GM19372 (cell line): Measurements from ENCODE around the gene FARSA.
"Not testable (repeated sequence)": the region's sequence is repeated elsewhere in the genome, so short reads cannot be mapped to it uniquely, and the experiment has no call there.

Source experiments
- ATAC-seq: cut with Tn5 transposase; IDR thresholded peaks from one replicate; pipeline ENCODE4 v1.9.1; 2021; ENCODE audit warnings: mild to moderate bottlenecking, low read depth, moderate library complexity; ENCODE audit not compliant: unreplicated experiment

FARSA gene

DNA sequence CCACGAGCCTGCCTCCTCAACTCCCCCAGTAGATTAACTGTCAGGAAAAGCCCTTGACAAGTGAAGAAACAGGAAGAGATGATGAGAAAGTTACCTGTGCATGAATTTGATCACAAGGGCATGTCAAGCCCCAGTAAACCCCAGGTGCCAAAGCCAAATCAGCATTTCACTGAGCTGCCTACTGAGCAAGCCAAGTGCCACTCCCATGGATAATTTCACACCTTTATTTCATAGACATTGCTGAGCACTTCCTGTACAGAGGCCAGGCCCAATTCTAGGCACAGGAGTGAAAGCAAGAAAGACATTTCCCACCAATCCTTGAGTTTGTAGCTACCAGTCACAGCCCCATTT, 21.1 kb upstream of the FARSA start:
- no peak for ATAC-seq

GRCh38 chr19:12953799-12954611, 20.5 kb upstream of the FARSA start:
- ATAC-seq, result no peak

GRCh38 chr19:12953138-12953798, 19.8 kb upstream of the FARSA start:
- ATAC-seq, result no peak

- ATAC-seq, result no peak
Observed at GRCh38 chr19:12952488-12953137, 19.1 kb upstream of the FARSA start.

DNA sequence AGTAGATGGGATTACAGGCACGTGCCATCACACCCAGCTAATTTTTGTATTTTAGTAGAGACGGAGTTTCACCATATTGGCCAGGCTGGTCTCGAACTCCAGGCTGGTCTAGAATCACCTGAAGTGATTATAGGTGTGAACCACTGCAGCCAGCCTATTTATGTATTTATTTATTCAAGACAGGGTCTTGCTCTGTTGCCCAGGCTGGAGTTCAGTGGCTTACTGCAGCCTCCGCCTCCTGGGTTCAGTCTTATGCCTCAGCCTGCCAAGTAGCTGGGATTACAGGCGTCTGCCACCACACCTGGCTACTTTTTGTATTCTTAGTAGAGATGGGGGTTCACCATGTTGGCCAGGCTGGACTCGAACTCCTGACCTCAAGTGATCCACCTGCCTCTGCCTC, 18.5 kb upstream of the FARSA start:
- not testable (repeated sequence) for ATAC-seq

- no peak for ATAC-seq
Observed at GRCh38 chr19:12949363-12950283, 16.1 kb upstream of the FARSA start.

DNA sequence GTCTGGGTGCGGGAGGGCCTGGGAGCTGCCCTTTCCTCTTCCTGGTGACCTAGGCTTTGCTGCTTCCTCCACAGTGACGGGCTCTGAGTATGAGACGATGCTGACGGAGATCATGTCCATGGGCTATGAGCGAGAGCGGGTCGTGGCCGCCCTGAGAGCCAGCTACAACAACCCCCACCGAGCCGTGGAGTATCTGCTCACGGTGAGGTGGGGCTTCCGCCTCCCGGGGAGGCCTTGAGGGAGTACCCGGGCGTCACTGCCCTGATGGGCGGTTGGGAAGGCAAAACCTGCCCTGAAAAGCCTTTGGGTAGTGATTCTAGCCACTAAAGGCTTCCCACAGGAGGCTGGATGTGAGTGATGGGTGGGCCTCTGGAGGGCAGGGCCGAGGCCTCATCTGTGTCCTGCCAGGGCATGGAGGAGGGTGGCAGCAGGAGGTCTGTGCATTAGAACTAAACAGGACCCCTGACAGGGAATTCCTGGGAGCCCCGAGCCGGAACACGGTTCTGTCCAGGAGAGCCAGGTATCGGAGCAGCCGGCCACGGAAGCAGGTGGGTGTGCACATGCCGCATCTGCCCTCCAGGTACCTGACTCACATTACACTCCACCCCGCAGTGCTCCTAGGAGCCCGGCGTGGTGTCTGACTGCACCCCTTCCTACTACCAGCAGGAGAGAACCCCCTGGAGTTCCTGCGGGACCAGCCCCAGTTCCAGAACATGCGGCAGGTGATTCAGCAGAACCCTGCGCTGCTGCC, 15.3 kb upstream of the FARSA start:
- ATAC-seq, result no peak

DNA sequence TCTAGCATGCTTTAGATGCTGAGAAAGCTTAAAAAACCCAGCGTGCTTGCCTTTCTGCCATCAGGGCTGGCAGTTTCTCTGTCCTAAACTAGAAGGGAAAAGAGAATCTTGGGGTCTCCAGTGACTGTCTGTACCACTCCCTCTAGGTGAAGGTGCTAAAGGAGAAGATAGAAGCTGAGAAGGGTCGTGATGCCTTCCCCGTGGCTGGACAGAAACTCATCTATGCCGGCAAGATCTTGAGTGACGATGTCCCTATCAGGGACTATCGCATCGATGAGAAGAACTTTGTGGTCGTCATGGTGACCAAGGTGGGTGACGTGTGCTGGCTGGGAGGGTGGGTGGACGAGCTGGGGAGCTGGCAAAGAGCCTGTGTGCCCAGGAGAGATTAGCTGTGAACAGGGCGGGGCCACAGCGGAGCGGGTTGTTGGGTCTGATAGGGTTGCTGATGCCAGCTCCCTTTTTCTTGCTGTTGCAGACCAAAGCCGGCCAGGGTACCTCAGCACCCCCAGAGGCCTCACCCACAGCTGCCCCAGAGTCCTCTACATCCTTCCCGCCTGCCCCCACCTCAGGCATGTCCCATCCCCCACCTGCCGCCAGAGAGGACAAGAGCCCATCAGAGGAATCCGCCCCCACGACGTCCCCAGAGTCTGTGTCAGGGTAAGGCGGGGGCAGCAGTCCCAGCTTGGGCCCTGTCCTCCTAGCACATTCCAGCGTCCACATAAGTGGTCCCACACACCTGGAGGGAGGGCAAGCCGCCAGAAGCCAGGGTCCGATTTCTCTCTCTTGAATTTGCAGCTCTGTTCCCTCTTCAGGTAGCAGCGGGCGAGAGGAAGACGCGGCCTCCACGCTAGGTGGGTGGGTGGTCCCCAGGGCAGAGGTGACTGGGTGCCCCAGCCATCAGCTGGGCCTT, 14.4 kb upstream of the FARSA start:
- no peak for ATAC-seq

- ATAC-seq, result no peak
Observed at GRCh38 chr19:12946731-12947496, 13.4 kb upstream of the FARSA start.

- ATAC-seq, result peak; percentile 40
Observed at GRCh38 chr19:12946092-12946721, 12.7 kb upstream of the FARSA start.

- peak; percentile 81 for ATAC-seq
Observed at GRCh38 chr19:12945479-12946091, 12.1 kb upstream of the FARSA start, which contains the start of gene RAD23A. Gene RAD23A, plus strand, starts transcription at chr19:12945862. Its CDS starts 87 bp downstream, at chr19:12945949.

GRCh38 chr19:12944104-12944674, 10.7 kb upstream of the FARSA start:
- no peak for ATAC-seq

- no peak for ATAC-seq
Observed at GRCh38 chr19:12943437-12944044, 10.0 kb upstream of the FARSA start.

- ATAC-seq, result no peak
Observed at GRCh38 chr19:12940897-12941296, 7.4 kb upstream of the FARSA start.

DNA sequence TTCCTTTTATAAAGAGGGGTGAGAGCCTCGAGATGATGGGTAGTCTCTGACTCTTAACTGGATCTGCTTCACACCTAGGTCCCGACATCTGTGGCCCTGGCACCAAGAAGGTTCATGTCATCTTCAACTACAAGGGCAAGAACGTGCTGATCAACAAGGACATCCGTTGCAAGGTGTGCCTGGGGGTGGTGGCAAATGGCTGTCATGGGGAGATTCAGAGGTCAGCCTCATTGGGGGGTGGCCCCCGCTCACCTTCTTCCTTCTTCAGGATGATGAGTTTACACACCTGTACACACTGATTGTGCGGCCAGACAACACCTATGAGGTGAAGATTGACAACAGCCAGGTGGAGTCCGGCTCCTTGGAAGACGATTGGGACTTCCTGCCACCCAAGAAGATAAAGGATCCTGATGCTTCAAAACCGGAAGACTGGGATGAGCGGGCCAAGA, 6.5 kb upstream of the FARSA start:
- no peak for ATAC-seq
